ENCODE measurements around the gene COL8A2.
A peak's percentile ranks its signal among the peaks of the same experiment; 100 is the strongest.

Gene COL8A2

DNA sequence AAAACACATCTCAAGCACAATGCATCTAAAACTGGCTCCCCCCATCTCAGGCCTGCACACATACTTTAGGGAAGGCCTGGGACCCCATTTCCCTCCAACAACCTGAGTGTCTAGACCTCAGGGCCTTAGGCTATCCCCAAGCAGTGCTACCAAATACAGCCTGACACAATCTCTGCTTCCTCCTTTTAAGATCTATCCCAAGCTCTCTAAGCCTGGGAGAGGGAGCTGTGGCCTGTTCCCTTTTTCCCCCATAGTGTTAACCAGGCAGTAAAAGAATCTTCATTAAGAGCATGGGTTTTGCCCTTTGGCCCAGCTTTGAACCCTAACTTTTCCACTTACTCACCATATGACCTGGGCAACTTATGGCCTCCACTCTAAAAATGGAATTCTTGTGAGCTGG lies 10.8 kb upstream of the COL8A2 start:
- no peak for DNase-seq (ENCODE audit: low spot score)

DNA sequence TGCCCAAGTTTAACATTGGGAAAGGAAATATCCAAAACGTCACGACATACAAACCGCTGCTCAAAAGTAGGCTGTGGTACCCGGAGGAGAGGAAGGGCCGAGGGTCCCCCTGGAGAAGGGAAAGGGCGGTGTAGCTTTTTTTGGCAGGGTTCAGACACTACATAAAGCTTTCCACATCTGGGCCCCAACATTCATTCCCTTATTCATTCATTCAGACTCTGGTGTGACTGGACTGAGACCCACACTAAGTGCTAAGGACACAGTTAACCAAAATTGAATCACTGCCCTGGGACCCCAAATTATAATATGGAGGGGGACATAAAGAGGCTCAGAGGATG lies 10.3 kb upstream of the COL8A2 start:
- no peak for DNase-seq (ENCODE audit: low spot score)

DNA sequence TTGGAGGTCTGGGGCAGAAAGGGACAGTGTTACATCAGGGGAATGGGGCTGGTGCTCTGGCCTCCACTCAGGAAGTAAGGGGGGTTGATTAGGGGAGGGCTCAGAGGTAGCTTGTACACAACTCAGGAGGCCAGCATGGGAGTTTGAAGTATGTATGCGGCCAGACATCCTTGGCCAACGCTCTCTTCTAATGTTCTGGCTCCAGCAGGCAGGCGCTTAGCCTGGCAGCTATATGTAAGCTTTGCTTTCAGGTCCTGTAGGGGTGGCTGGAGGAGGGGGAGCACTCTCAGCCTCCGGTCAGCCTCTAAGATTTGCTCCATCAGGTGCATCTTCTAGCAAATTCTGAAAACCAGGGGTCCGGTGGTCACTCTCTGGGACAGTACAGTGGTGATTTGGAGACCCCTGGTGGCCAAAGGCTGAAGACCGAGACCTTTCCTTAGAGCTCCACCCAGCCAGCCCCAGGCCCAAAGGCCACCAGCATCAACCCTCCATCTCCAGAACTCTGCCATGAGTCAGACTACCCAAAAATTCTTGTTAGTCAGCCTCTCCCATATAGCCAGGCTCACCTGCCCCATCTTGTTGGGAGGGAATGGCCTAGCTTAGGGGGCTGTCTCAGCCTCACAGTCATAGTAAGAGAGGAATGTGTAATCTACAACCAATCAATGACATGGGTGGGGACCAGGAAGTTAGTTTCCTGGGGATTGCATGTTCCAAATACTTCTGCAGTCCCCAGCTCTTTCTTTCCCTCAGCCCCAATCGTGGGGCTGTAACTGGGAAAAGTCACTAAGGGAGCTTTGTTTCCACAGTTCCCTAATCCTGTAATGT lies 9.7 kb upstream of the COL8A2 start:
- peak; percentile 13 for DNase-seq (ENCODE audit: low spot score)

DNA sequence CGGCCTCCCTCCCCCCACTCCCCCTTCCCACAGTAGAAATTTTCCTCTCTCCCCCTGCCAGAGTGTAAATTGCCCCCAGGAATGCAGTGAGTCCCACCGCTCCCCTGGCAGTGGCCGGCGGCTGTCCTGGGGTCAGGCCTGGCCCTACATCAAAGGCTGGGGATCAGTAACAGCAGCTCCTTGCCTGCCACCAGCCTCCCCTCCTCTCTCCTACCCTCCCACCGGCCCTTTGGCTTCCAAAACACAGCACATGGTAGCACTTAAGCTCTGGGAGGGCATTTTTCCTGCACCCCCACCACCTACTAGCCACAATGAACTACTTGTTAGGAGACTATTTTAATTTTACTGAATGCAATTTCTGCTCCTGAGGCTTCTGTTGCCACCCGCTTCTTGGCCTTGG lies 9.0 kb upstream of the COL8A2 start:
- DNase-seq (ENCODE audit: low spot score) = no peak

DNA sequence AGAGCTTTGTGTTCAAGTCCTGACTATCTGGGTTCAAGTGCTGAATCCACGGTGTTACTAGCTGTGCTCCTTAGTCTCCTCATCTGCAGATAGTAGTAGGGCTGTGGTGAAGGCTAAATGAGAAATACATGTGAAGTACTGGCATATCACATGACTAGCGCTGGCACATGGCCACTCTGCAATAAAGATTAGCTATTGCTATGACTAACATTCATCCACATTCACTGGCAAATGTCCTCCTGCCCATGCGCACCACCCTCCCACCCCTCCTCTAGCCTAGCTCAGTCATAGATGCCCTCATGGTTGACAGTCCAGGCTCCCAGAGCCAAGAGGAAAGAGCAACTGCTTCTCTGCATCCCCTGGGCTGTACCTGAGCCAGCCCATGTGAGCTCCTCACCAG lies 8.5 kb upstream of the COL8A2 start:
- DNase-seq (ENCODE audit: low spot score) = no peak

DNA sequence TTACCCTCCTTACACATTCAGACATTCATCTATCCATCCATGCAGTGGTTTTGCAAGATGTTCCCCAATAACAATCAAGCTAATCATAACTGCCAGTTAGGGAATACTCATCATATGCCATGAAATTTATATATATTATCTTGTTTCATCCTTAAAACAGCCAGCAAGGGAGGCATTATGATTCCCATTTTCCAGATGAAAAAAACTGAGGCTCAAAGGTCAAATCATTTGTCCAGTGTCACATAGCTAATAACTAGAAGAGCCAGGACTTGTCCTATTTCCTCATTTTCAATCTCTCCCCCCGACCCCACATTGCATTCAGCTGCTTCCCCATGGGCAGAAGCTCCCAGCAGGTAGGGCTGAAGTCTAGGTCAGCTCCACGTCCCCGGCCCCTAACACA lies 7.0 kb upstream of the COL8A2 start:
- DNase-seq (ENCODE audit: low spot score) = no peak

DNA sequence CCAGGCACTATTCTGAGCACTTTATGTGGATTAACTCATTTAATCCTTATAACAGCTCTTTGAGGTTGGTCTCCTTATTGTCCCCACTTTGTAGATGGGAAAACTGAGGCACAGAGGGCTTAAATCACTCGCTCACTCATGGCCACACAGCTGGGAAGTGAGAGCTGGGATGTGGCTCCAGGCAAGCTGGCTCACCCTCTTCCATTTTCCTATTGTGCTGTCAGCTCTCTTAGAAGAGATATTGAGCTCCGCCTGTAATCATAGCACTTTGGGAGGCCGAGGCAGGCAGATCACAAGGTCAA lies 3.8 kb upstream of the COL8A2 start:
- DNase-seq (ENCODE audit: low spot score) = no peak

DNA sequence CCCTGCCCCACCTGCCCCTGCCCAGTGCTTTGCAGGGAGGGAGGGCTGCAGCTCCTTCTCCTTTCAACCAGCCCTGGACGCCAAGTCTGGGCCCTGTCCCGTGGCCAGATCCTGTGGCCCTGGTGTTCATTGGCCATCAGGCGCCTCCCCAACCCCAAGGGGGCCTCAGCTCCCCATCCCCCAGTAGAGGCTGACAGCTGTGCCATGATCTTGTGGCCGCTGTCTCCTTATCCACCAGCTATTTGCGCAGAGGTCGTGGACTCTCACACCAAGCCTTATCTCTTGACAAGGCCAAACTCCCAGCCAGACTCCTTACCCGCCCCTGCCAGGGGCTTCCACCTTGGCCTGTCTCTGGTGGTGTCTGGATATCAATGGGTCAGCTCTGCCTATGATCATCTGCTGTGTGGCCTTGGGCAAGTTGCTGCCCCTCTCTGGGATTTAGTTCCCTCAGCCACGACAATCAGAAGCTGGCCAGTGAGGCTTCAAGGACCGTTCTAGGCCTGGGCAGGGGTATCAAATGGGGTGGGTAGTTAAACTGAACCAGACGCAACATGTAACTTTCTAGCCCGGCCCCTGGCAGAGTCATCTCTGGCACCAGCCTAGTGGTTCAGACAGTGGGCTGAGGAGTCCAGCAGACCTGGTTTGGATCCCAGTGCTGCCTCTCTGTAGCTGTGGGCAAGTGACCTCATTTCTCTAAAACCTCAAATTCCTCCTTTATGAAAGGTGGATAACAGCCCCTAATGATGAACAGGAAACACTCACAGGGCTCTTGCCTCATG lies 3.3 kb upstream of the COL8A2 start:
- DNase-seq (ENCODE audit: low spot score) = no peak

DNA sequence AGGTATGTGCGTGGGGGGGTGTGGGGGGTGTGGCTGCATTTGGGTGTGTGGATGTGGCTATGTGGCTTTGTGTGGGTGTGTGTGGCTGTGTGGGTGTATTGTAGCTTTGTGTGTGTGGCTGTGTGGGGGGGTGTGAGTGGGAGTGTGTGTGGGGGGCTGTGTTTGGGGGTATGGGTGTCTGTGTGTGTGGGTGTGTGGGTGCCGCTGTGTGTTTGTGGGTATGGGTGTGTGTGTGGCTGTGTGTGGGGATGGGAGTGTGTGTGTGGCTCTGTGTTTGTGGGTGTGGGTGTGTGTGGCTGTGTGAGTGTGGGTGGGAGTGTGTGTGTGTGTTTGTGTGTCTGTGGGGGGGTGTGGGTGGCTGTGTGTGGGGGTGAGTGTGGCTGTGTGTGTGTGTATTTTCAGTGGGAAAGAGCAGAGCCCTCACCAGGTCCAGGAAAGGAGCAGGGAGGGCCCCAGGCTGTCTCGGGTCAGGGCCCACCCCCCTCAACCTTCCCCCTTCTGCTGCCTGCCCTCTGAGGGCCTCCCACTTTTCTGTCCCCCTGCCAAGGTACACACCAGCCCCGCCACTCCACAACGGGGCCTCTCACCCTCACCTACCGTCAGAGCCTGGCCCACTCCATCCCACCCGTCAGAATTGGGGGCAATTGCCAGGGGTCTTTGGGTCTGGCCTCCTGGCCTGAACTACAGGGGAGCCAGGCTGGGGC lies 1.9 kb upstream of the COL8A2 start:
- DNase-seq (ENCODE audit: low spot score) = no peak

DNA sequence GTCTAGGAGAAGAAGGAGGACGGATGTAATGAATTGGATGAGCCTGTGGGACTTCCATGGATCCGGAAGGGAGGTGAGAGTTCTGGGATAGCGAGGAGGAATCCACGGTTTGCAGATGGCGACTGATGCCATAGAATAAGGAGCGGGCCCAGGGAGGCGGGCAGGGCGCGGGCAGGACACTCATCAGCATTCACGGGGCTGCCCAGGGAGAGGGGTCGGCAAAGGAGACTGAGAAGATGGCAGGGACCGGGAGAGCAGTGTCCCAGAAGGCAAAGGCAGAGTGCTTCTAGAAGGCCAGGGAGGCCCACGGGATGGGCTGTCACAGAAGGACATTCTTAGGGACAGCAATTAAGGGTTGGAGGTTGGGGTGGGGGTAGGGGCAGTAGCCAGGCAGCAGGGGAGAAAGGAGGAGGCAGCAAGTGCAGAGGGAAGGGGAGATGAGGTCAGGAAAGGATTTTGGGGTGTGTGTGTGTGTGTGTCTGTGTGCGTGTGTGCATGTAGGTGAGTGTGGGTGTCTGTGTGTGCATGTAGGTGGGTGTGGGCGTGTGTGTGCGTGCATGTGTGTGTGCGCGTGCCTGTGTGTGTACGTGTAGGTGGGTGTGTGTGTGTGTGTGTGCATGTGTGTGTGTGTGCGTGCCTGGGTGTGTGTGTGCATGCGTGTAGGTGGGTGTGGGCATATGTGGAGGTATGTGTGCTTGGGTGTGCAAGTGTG lies 1.1 kb upstream of the COL8A2 start:
- DNase-seq (ENCODE audit: low spot score) = no peak

DNA sequence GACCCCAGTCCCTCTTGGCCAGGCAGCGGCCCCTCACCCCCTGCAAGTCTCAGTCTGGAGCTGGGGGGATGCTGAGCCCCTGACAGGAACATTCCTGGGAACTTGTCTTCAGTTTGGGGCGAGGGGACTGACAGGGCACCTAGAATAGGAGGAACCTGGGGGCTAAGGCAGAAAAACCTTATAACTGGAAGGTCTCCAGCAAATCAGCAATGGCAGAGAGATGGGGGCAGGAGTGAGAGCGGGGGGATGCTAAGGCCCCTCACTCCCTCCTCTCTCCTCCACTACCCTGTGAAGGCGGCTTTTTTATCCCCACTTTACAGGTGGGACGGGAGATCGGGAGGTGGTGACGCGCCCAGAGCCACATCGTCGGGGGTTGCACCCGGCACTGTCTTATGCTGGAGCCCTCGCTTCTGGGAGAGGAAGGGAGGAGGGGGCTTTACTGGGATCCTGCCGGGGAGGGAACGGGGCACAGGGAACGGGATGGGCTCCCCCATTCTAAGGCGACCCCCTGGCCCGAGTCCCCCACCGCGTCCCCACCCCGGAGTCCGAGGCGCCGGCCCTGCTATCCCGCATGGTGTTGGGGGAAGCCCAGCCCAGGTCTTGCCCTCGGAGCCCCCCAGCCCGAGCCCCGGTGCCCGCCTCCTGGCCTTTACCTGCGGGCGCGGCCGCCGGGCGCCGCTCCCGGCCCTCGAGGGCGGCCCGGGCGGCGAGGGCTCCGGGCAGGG lies 456 bp downstream of the COL8A2 start:
- no peak for DNase-seq (ENCODE audit: low spot score)

DNA sequence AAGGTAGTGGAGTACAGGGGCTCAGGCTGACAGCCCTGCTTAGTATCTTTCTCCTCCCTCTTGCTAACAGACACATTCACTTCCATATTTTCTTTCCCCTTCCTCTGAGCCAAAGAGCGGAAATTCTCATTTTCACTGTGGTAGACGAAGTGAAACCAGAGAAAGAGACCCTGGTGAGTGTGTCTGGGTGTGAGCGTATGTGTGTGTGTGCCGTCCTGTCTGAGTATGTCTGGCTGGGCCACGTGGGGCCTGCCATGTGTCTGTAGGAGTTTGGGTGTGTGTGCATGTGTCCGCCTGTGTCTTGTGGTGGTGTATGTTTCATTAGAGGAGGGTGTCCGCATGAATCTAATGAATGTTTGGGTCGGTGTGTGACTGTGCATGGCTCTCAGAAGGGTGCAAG lies 1.7 kb downstream of the COL8A2 start:
- DNase-seq (ENCODE audit: low spot score) = no peak

DNA sequence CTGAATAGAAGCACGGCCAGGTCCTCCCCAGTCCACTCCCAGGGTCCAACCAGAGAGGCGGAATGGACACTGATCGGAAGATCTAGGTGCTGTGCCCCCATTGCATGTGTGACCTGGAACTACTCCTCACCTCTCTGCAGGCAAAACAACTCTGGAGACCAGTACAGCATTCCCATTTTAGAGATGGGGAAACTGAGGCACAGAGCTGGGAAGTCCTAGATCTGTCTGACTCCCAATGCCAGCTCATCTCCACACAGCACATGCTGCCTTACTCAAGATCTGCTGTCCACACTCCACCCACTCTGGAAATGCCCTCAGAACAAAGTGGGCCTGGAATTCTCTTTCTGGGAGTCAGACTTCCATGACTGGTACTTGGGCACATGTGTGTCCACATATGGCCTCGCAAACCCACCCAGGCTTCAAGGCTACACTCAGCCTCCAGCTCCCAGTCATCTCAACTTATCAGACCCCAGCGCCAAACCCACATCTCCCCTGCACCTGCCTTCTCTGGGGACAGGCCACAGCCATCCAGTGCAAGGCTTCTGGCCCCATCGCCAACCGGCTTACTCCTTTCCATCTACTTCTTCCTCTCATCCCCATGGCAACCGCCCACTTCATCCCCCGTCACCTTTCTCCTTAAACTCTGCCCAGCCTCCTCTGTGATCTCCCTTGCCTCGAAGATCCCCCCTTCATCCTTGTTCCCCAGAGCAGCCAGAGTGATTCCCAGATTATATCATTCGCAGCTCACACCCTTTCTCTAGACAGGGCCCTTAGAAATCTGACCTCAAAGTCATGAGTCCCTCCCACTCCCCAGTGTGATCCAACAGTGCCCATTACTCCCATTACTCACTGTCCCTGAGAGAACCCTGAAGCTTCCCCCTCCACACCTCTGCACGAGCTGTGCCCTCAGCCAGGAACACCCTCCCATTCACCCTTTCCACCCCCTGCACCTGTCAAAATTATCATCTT lies 2.7 kb downstream of the COL8A2 start:
- DNase-seq (ENCODE audit: low spot score) = no peak

DNA sequence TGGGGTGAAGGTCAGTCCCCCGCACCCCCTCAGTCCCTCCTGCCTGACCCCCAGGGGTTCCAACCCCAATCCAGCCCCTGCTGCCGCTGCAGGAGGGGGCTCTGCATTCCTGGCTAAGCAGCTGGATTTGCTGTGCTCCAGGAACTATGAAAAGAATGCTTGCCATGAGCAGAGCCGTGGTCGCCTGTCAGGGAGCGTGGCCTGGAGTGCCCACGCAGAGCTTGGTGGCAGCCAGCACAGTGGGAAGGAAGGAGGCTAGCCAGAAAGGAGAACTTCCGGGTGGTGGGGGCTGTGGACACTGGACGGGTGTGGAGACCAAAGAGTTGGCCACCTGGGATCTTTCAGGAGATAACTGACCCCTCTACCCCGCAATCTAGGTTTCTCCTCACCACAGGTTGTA lies 5.6 kb downstream of the COL8A2 start:
- DNase-seq (ENCODE audit: low spot score) = no peak

DNA sequence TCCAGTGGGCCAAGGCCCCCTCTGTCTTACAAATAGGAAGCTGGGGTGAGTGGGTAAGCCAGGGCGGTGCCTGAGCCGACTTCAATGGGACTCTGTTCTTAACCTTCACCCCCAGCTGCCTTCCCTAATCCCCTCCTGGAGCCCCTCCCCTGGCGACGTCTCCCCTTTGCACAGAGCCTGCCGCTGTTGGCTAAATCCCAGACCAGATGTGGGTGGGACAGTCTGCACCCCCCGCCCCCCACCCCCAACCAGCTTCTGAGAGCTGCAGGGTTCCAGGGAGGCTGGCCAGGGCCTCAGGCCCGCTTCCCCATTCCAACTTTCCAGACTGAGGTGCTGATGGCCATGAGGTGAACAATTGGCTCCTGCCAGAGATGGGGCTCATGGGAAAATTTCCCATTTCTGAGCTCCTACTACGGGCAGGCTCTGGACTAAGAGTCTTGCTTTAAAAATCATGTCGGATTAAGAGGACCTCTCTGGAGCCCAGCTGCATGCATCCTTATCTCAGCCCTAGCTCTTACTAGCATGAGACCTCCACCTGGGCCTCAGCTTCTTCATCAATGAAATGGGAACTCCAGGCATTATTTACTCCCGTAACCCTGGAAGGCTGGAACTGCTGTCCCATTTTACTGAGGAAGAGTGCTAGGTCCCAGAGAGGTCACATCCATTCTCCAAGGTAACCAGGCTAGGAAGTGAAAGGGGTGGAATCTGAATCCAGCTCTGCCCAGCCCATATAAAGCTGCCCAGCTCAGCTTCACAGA lies 6.4 kb downstream of the COL8A2 start:
- DNase-seq (ENCODE audit: low spot score) = no peak

DNA sequence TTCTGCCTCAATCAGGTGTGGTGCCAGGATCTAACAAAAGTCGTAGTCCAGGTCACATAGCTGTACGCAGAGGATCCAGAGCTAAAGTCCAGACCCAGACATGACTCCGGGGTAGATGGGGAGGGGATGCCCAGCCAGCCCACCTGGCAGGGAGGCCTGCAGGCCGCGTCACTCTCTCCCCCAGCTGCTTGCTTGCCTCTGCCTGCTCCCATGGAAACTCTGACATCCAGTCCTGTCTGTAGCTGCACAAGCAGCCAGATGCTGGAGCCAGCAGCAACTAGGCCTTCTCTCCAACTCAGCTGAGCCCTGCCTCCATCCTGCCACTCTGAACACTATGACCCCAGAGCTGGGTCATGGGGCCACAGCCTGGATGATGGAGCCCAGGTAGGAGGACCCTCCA lies 8.1 kb downstream of the COL8A2 start:
- DNase-seq (ENCODE audit: low spot score) = no peak

DNA sequence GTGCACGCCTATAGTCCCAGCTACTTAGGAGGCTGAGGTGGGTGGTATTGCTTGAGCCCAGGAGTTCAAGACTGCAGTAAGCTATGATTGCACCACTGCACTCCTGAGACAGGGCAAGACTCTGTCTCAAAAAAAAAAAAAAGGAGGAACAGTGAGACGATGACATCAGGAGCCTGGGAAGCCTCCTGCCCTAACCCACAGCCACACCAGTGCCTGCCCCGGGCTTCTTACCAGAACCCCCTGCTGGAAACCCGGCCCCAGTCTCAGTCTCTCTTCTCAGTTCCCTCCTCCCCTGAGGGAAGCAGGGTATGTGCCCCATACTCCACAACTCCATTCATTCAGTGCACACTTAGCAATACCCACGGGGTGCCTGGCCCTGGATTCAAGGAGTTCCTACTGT lies 9.1 kb downstream of the COL8A2 start:
- no peak for DNase-seq (ENCODE audit: low spot score)

DNA sequence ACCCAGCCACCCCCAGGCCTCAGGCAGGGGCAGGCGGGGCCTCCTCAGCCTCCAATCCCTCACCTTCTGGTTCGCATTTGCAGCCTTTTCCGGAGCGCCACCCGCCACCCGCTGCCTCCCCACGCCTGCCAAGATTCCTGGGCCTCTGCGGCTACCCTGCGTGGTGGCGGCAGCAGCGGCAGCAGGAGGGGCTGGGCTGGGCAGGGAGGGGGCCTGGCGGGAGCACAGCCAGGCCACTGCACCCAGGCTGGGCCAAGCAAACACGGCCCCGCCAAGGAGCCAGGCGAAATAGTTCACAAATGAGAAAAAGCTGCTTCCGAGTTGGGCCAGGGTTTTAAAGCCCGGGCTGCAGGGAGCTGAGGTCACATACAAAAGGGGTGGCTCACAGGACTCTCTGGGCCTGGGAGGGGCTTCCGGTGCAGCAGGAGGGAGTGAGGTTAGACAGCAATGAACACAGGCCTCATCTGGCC lies 9.8 kb downstream of the COL8A2 start:
- DNase-seq (ENCODE audit: low spot score) = no peak

DNA sequence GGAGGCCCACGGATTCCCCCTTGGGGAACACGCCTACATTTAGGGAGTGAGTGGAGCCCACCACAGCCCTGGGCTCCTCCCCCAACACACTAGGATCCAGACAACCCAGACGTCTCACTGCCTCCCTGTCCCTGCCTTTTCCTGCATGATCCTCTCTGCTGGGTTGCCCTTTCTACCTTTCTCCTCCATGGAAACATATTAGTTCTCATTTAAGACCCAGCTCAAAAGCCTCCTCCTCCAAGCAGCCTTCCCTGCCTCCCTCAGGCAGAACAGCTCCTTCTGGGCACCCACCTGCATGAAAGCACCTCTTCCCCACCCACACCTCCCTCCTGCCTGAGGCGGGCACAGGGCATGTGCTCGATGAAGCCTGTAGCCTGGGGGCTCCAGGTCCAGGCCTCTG lies 10.7 kb downstream of the COL8A2 start:
- no peak for DNase-seq (ENCODE audit: low spot score)

DNA sequence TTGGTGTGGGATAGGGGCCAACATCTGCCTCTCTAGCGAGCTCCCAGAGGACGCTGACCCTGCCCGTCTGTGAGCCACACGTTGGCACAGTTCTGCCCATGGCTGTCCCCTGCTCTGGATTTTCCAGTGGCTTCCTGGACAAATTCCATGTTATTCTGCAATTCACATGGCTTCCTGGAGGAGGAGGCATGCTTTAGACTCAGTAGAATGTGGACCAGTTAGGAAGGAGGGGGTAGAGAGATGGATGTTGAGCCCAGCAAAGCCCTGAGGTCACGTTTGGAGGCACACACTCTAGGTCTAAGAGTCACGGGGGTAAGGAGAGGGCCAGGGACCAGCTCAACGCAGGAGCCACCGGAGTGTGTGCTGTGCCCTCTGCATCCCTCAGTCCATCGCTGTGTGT lies 12.2 kb downstream of the COL8A2 start:
- DNase-seq (ENCODE audit: low spot score) = no peak
